T follicular helper cell (primary cell): ENCODE results near the gene DCBLD1.

Experiments
- DNase-seq: peaks from one replicate; pipeline ENCODE4 v3.0.0-alpha.2; 2020; ENCODE audit warnings: low read depth

The DCBLD1 gene

DNA sequence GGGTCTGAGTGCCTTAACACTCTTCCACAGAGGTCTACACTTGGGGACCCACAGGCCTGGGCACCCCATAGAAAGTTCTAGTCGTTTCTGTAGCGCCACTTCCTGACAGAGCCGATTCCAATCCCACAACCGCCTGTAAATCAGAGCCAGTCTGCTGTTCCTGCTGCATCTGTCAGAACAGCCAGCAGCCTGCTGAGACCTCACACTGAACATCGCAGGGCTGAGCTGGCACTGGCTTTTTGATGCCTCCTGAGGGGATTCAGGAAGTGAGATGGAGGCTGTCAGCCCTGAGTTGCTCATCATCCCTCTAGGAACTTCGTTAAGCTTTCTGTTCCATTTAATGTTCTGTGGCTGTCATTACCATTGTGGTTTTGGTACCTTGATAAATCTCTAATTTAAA is 48.9 kb downstream of the DCBLD1 start:
- no peak for DNase-seq

DNA sequence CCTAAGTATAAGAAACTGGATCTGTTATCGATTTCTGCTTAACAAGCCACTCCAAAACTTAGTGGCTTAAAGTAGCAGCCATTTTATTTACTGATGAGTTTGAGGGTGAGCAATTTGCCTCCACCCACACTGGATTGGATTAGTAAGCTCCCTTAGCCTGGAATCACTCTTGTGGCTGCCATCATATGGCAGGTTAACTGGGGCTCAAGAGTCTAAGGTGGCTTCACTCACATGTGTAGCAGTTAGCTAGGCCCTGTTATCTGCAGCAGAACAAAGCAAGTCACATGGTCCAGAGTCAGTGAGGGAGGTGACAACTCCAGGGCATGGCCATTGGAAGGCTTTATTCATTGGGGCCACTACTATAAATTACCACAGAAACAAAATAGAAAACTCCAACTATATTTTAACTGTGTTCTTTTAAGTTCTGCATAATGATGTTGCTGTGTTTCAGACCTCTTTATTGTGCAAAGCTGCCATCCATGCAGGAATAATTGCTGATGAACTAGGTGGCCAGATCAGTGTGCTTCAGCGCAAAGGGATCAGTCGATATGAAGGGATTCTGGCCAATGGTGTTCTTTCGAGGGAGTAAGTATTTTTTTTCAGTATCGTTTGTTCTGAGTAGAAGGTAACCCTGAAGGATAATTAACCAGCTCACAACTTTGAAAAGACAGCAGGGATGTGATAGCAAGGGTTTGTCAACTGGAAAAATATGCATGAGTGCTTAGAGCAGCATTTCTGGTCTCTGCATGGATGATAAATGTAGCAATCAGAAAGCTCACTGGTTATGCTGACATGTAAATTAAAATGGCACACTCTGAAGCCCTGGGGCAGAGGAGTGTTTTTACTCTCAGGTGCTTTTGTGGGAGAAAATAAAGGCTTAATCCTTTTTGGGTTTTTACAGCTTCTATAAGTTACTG is 49.6 kb downstream of the DCBLD1 start:
- no peak for DNase-seq

DNA sequence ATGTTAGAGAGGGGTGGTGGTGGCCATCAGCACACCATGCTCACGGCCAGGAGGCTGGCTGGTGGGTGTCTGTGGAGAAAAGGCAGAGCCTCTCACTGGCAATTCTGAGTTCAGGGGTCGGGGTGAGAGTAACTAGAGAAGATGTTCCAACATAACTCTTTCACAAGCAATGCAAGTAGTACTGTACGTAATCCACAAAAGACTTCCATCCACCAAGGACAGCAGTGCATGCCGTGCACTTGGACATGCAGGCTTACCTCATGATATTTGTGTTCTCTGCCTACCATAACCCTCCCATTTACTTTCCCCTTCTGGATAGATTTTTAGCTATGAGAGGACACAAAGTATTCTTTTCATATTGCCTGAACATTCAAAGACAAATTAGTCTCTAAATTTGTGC is 51.3 kb downstream of the DCBLD1 start:
- DNase-seq = no peak

DNA sequence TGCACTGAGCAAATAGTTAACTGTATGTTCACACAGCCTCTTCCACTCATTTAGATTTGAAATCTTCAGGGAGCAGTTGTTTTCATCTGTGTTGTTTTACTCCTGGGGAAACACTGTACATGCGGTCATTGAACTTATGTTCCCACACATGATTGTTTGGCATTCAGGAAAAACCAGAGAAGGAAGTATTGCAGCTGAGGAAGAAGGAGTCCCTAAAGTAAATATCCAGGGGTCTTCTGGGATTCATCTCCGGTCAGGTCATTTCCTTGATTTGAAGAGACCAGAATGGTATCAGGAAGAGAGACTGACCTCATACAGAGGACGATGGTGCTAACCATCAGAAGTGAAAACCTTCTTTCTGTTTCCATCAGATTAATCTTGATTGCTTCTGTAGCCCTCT is 52.5 kb downstream of the DCBLD1 start:
- no peak for DNase-seq

DNA sequence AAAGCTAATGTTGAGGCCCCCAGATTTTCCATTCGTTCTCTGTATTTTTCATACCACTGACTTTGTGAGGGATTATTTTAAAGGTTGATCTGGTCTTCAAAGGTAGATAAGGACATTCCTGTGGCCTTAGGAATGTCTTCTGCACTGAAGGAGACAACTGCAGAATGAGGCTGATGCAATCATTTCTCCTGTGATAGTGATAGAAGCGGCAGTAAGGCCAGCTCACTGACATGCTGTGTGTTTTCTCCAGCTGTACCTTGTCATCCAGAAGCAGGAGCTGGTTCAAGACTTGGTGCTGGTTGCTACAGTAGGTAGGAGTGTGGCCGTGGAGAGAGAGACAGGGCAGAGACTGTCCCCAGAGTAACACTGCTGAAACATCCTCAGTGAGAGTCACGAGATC is 53.8 kb downstream of the DCBLD1 start:
- no peak for DNase-seq

DNA sequence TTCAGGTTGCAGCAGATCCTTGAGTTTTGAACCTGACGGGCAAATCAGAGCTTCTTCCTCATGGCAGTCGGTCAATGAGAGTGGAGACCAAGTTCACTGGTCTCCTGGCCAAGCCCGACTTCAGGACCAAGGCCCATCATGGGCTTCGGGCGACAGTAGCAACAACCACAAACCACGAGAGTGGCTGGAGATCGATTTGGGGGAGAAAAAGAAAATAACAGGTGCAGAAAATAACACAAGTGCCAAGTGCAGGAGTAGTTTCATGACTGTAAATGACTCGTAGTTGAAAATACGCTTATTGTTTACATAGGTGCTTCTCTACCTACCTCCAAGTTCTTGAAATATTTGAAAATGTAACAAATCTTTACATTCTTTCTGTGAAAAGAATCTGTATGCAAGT is 56.1 kb downstream of the DCBLD1 start:
- no peak for DNase-seq

DNA sequence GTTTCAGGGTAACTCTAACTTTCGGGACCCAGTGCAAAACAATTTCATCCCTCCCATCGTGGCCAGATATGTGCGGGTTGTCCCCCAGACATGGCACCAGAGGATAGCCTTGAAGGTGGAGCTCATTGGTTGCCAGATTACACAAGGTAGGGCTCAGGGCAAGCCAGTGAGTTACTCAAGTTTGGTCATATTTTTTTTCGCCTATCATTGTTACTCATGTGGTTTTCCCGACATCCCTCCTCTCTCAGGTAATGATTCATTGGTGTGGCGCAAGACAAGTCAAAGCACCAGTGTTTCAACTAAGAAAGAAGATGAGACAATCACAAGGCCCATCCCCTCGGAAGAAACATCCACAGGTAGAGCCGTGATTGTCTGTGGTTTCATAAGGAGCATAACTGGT is 58.2 kb downstream of the DCBLD1 start:
- DNase-seq = no peak

DNA sequence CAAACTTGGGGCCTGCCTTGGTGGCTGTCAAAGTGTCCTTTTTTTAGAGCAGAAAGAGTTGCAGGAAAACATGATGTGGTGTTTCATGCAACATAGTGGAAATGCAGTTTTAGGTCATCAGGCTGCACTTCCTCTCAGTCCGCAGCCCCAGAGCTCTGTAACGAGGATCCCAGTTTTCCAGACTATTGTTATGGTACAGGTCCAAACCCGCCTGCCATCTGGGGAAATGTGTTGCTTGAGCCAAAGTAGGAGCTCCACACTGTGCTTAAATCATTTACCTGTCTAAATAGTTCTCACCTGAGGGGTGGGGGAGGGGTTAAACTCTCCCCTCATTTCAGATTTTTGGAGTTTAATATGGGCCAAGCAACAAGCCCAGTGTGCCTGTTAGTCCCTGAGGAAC is 60.0 kb downstream of the DCBLD1 start:
- no peak for DNase-seq

DNA sequence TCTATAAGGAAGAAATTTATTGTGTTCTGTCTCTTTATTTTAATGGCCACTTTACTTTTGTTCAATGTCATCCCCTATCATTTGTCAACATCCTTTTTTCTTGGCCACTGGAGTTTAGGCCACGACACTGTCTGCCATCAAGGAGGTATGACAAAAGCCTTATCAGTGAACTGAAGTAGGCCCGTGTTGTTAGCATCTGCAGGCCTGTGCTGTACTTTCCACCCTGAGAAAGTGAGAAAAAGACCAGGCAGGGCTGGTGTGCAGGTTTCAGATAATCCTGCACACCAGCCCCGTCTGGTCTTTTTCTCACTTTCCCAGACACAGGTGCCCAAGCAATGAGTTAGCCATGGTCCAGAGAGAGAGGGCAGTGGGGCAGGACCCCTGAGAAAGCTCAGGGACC is 62.2 kb downstream of the DCBLD1 start:
- no peak for DNase-seq

DNA sequence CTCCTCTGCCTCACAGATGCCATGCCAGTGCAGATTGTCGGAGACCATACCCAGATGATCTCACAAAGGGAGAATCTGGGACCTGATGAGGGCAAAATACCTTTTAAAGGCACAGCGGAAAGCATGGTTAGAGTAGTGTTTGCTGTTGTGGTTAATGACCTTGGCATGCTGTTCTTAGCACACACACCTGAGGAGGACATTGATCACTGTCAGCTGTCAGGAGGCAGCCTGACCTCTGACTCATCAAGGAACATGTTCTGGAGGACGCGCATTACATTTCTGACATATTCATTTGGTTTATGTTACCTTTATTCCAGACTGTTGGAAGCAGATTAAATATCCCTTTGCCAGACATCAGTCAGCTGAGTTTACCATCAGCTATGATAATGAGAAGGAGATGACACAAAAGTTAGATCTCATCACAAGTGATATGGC is 62.7 kb downstream of the DCBLD1 start:
- DNase-seq = no peak

DNA sequence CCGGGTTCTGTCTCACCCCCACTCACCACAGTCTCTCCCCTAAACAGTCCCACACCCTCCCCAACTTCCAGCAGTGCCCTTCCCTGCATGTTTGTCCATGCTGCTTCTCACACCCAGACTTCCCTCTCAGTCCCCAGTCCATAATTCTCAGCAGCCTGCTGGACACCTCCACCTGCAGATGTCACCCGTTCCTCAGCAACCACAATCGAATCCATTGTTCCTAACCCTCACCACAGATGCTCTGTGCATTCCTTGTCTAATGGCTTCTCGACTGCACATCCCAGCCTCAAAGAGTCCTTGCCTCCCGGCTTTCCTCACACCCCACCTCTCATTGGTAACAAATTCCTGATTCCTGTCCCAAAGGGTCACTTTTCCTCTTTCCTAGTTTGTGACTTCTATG is 64.2 kb downstream of the DCBLD1 start:
- no peak for DNase-seq

DNA sequence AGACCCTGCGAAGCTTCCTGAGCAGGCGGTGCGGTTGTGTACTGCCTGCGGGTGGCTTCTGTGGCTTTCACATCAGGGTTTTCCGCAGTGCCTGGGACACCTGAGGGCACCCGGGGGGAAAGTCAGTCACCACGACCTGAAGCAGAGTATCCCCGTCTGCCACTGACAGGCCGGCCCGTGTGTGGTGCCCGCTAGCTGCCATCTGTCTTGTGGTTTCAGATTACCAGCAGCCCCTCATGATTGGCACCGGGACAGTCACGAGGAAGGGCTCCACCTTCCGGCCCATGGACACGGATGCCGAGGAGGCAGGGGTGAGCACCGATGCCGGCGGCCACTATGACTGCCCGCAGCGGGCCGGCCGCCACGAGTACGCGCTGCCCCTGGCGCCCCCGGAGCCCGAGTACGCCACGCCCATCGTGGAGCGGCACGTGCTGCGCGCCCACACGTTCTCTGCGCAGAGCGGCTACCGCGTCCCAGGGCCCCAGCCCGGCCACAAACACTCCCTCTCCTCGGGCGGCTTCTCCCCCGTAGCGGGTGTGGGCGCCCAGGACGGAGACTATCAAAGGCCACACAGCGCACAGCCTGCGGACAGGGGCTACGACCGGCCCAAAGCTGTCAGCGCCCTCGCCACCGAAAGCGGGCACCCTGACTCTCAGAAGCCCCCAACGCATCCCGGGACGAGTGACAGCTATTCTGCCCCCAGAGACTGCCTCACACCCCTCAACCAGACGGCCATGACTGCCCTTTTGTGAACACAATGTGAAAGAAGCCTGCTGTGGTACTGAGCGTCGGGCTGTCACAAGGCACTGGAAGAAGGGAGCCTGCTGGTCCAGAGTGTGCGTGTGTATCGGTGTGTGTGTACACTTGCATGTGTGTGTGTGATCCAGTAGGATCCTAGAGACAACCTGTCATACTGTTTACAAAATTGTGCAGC is 65.5 kb downstream of the DCBLD1 start:
- DNase-seq = peak; percentile 14

DNA sequence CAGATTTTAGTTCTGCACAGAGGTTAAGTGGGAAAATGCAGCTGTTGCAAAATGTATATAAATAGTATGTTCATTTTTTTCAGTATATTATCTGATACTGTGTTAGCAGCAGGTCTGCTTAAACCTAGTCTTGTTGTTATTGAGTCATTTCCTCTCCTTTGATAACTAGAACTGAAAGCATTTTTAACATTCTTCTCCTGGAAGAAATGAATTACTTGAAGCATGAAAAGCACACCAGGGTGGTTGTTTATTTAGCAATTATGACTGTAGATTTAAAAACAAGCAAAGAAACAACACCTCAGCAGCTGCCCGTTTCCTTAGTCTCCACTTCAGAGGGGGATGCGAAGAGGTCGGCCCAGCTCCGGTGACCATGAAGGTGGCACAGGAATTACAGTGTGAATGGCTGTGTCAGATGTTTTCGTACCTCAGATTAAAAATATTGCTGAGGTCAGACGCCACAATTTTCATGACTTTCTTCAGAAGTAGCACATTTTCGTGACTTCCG is 66.4 kb downstream of the DCBLD1 start:
- no peak for DNase-seq

DNA sequence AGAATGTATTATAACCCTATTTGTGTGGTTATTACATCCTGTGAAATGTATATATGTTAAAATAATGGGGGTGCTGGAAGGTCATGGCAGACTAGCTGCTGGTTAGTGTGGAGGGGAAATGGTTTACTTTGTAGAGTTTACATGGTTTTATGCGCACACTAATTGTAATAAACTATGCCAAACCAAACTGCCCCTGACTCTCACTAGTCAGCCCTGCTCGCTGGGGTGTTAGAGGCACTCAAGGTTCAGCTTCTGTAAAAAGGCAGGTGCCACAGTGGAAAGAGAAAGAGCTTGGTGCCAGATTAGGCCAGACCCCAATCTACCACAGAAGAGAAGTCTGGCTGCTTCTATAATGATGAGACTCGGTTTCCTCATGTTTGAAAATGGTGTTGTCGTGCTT is 67.1 kb downstream of the DCBLD1 start:
- no peak for DNase-seq

DNA sequence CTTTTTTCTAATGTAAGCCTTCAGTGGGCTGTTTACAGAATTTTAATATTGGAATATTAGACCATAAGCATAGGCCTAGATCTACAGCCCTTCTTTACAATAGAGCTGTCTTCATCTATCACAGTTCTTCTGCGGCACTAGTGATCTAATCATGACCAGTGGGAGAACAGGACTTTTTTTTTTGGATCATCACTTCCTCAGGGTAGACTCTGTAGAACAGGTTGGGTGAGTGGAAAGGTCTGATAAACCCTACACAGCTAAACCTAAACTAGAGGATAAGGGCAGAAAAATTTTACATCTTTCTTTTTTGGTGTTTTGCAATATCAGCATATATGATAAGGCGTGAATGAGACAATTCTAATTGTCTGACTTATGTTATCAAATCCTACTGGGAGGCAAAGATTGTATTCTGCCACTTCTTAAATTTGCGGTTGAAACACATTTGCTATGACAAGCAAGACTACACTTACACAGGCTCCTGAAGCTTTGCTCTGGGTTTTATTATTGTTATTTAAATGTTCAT is 67.7 kb downstream of the DCBLD1 start:
- no peak for DNase-seq

DNA sequence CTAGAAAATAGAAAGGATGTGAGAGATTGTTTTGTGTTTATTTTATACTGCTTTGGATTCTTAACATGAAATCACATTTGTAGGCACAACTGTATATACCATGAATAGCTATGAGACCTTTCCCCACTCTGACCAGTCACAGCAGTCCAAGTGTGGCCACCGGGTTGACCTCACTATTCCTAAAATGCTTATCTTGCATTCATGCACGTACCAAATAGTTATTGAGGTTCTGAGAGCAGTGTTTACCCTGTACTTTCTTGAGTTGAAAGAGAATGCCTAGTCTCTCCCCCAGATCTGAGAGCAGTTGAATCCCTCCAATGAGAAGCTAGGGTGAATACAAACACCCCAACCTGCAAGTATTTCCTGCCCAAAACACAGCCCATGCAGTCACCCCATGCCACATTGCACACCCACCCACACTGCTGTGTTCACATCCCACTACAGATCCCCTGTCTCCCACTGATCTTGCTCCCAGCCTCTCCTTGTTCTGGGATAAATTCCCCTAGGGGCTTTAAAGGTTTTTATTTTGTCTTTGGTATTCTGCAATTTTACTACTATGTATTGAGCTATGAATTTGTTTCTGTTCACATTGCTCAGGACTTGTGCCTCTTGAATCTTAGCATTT is 68.3 kb downstream of the DCBLD1 start:
- no peak for DNase-seq

DNA sequence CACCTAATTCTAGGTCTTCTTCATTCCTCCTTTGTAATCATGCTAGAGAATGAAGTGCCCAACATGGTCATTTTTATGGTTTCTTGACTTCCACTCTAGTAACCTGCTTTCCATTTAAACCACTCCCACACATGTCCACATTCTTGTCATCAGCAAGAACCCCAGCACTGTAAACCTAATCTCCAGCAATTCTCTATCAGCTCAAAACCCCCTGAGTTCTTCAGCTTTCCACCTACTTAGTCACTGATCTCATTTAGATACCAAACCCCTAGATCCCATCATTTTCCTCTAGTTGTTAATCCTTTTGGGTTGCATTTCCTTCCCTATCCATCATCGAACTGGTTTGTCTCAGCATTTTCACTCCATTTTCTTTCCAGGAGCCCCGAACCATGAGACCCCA is 70.1 kb downstream of the DCBLD1 start:
- no peak for DNase-seq

DNA sequence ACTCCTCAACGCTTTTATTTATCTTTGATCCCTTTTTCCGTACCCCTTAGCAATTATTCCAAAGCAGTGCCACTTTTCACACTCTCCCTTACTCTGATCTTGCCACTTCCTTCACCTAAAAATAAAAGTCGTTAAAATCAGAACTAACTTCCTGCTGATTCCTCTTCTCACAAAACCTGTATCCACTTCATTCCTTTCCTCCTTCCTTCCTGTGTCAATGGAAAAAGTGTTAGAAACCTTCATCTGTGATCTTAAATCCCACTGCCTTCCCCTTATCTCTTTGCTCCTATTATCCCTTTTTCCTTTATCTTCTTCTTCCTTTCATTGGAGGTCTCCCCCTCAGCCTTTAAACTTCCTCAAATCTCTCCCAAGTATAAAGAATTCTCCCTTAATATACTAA is 70.7 kb downstream of the DCBLD1 start:
- no peak for DNase-seq

DNA sequence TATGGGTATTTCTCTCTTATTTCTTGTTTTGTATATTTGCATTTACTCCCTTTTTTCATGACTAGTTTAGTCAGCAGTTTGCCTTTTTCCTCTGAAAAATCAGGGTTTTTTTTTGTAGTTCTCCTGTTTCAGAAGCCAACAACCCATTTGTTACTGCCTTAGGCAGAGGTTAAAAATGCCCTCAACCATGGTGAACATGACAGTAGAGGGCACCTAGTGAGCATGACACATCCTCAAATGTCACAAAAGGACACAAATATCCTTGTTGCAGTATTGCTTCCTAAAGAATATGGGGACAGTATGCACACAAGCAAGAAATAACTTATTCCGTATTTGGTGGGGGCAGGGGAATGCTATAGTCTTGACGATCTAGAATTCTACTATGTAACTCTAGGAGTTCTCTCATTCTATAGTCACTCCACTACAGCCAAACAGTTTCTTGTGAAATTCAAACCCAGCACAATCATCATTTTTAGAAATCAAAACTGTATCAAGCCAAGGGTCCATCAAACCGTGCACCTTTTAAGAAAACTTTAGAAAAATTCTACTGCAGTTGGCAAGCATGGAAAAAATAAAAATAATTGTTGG is 72.9 kb downstream of the DCBLD1 start:
- DNase-seq = no peak

DNA sequence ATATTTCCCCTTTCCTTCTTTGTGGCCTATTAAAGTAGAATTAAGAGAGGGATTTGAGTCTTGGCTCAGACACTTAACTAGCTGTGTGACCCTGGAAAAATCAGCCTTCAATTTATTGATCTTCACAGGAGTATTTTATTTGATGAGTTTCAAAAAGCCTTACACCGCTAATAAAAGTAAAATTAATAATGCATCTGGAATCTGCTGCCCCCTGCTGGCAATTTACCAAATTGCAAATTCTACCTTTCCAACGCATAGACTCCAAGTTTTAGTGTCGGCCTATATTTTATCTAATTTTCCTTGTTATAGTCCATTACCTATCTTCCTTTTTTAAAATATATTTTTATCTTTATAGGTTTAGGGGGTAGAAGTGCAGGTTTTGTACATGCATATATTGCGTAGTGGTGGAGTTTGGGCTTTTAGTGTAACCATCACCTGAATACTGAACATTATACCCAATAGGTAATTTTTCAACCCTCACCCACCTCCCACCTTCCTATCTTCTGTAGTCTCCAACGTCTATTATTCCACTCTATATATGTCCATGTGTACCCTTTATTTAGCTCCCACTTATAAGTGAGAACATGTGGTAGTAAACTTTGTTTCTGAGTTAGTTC is 73.5 kb downstream of the DCBLD1 start:
- peak; percentile 44 for DNase-seq

DNA sequence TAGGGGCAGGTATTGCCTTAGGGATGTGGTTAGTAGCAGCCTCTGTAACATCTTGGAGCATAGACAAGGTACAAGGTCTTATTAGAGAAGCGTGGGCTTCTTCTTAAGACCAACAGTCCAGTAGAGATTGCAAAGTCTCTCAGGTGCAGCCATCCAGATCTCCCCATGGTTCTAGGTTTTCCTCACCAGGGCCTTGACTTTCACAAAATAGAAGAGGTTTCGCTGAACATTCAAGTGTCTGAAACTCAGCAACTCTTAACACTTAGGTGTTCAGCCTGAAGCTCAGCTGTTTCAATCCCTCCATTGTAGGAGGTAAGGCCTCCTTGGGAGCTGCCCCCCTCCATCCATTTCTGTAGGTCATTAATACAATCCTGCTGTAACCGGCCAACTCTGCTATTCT is 75.5 kb downstream of the DCBLD1 start:
- DNase-seq = no peak
